ENCODE data around the gene CLCNKA. TPM values are rescaled to one million over a fixed set of nuclear protein-coding genes. Genes with fewer than 3 reads are reported as not detected.

CLCNKA gene
- total and polyA plus RNA-seq, 5 donors from 2014 or later = not detected

GRCh38 chr1:16064536-16065268 is 42.9 kb downstream of the CLCNKA start:
- Mint-ChIP-seq H3K4me3 (no peak overlapping the region), H3K27ac (peak overlapping the region in 2 of 3 donors; percentile 63 to 76), H3K36me3 (no peaks in the 10 kb centered on the region), H3K9me3 (no peaks in the 10 kb centered on the region), H3K27me3 (peaks cover 18% of the 10 kb centered on the region), H3K4me1 (peaks cover 0 to 5% (median 1%) of the 10 kb centered on the region in 4 donors)
- Histone ChIP-seq H3K4me1 (ENCODE audit: control insufficient read depth, insufficient read depth, low read length, poor library complexity, severe bottlenecking) (no peaks in the 10 kb centered on the region), H3K9me3 (ENCODE audit: control insufficient read depth in 2 of 2, low read length in 2 of 2) (no peaks in the 10 kb centered on the region), H3K27ac (ENCODE audit: insufficient read depth, low read length, poor library complexity, severe bottlenecking) (no peak overlapping the region), H3K27me3 (ENCODE audit: control insufficient read depth, insufficient read depth, low read length) (no peaks in the 10 kb centered on the region), H3K36me3 (ENCODE audit: control insufficient read depth, insufficient read depth, low read length) (no peaks in the 10 kb centered on the region), H3K4me3 (ENCODE audit: low read depth, low read length) (no peak overlapping the region)
- DNase-seq = no peak
- no peak for ATAC-seq (ENCODE audit: low read depth in 2 of 2)

GRCh38 chr1:16065269-16065576 is 43.4 kb downstream of the CLCNKA start:
- Mint-ChIP-seq H3K4me3 (no peak overlapping the region), H3K4me1 (peaks cover 0 to 10% (median 5%) of the 10 kb centered on the region in 4 donors), H3K27ac (peak overlapping the region in 2 of 3 donors; percentile 63 to 71), H3K36me3 (no peaks in the 10 kb centered on the region), H3K9me3 (no peaks in the 10 kb centered on the region), H3K27me3 (peaks cover 21% of the 10 kb centered on the region)
- Histone ChIP-seq H3K27ac (ENCODE audit: insufficient read depth, low read length, poor library complexity, severe bottlenecking) (no peak overlapping the region), H3K36me3 (ENCODE audit: control insufficient read depth, insufficient read depth, low read length) (no peaks in the 10 kb centered on the region), H3K4me3 (ENCODE audit: low read depth, low read length) (no peak overlapping the region), H3K9me3 (ENCODE audit: control insufficient read depth in 2 of 2, low read length in 2 of 2) (no peaks in the 10 kb centered on the region), H3K4me1 (ENCODE audit: control insufficient read depth, insufficient read depth, low read length, poor library complexity, severe bottlenecking) (peaks cover 4% of the 10 kb centered on the region), H3K27me3 (ENCODE audit: control insufficient read depth, insufficient read depth, low read length) (no peaks in the 10 kb centered on the region)
- ATAC-seq (ENCODE audit: low read depth in 2 of 2) (no peak), DNase-seq (no peak)

- ATAC-seq (ENCODE audit: low read depth in 2 of 2) (no peak), DNase-seq (no peak)
- H3K4me3 ChIP-seq (ENCODE audit: low read depth, low read length) = no peak overlapping the region
- Mint-ChIP-seq H3K36me3 (no peaks in the 10 kb centered on the region), H3K4me1 (peaks cover 0 to 20% (median 7%) of the 10 kb centered on the region in 4 donors), H3K27ac (no peak overlapping the region), H3K27me3 (peaks cover 26% of the 10 kb centered on the region), H3K9me3 (no peaks in the 10 kb centered on the region), H3K4me3 (peak overlapping the region in 1 of 4 donors; percentile 15)
- H3K27me3 ChIP-seq (ENCODE audit: control insufficient read depth, insufficient read depth, low read length) = no peaks in the 10 kb centered on the region
- H3K27ac ChIP-seq (ENCODE audit: insufficient read depth, low read length, poor library complexity, severe bottlenecking) = no peak overlapping the region
- H3K4me1 ChIP-seq (ENCODE audit: control insufficient read depth, insufficient read depth, low read length, poor library complexity, severe bottlenecking) = peaks cover 9% of the 10 kb centered on the region
- no peaks in the 10 kb centered on the region for H3K36me3 ChIP-seq (ENCODE audit: control insufficient read depth, insufficient read depth, low read length)
- H3K9me3 ChIP-seq (ENCODE audit: control insufficient read depth in 2 of 2, low read length in 2 of 2) = no peaks in the 10 kb centered on the region
These were observed 44.4 kb downstream of the CLCNKA start for GRCh38 chr1:16066245-16066644.

GRCh38 chr1:16067127-16067768 is 45.4 kb downstream of the CLCNKA start:
- H3K36me3 ChIP-seq (ENCODE audit: control insufficient read depth, insufficient read depth, low read length) = no peaks in the 10 kb centered on the region
- ATAC-seq (ENCODE audit: low read depth in 2 of 2) (no peak), DNase-seq (no peak)
- no peak overlapping the region for H3K4me3 Mint-ChIP-seq
- no peak overlapping the region for H3K27ac Mint-ChIP-seq
- H3K4me3 ChIP-seq (ENCODE audit: low read depth, low read length) = no peak overlapping the region
- no peaks in the 10 kb centered on the region for H3K9me3 Mint-ChIP-seq
- H3K27ac ChIP-seq (ENCODE audit: insufficient read depth, low read length, poor library complexity, severe bottlenecking) = no peak overlapping the region
- H3K27me3 Mint-ChIP-seq = peaks cover 32% of the 10 kb centered on the region
- H3K4me1 Mint-ChIP-seq = peaks cover 0 to 20% (median 9%) of the 10 kb centered on the region in 4 donors
- peaks cover 9% of the 10 kb centered on the region for H3K4me1 ChIP-seq (ENCODE audit: control insufficient read depth, insufficient read depth, low read length, poor library complexity, severe bottlenecking)
- no peaks in the 10 kb centered on the region for H3K27me3 ChIP-seq (ENCODE audit: control insufficient read depth, insufficient read depth, low read length)
- H3K9me3 ChIP-seq (ENCODE audit: control insufficient read depth in 2 of 2, low read length in 2 of 2) = no peaks in the 10 kb centered on the region
- no peaks in the 10 kb centered on the region for H3K36me3 Mint-ChIP-seq

- no peak for ATAC-seq (ENCODE audit: low read depth in 2 of 2)
These were observed 46.1 kb downstream of the CLCNKA start for GRCh38 chr1:16067933-16068332.

GRCh38 chr1:16068356-16069270 is 46.8 kb downstream of the CLCNKA start:
- Histone ChIP-seq H3K4me3 (ENCODE audit: low read depth, low read length) (no peak overlapping the region), H3K36me3 (ENCODE audit: control insufficient read depth, insufficient read depth, low read length) (no peaks in the 10 kb centered on the region), H3K27ac (ENCODE audit: insufficient read depth, low read length, poor library complexity, severe bottlenecking) (no peak overlapping the region), H3K4me1 (ENCODE audit: control insufficient read depth, insufficient read depth, low read length, poor library complexity, severe bottlenecking) (peaks cover 15% of the 10 kb centered on the region), H3K9me3 (ENCODE audit: control insufficient read depth in 2 of 2, low read length in 2 of 2) (no peaks in the 10 kb centered on the region), H3K27me3 (ENCODE audit: control insufficient read depth, insufficient read depth, low read length) (no peaks in the 10 kb centered on the region)
- Mint-ChIP-seq H3K4me1 (peaks cover 0 to 17% (median 9%) of the 10 kb centered on the region in 4 donors), H3K27ac (no peak overlapping the region), H3K4me3 (no peak overlapping the region), H3K36me3 (no peaks in the 10 kb centered on the region), H3K9me3 (no peaks in the 10 kb centered on the region), H3K27me3 (peaks cover 34% of the 10 kb centered on the region)
- ATAC-seq (ENCODE audit: low read depth in 2 of 2) = no peak
- no peak for DNase-seq

More at GRCh38 chr1:16067933-16068332, 46.1 kb downstream of the CLCNKA start:
- H3K4me1 ChIP-seq (ENCODE audit: control insufficient read depth, insufficient read depth, low read length, poor library complexity, severe bottlenecking) = peaks cover 12% of the 10 kb centered on the region
- Mint-ChIP-seq H3K4me1 (peaks cover 0 to 16% (median 9%) of the 10 kb centered on the region in 4 donors), H3K36me3 (no peaks in the 10 kb centered on the region), H3K4me3 (no peak overlapping the region), H3K27ac (no peak overlapping the region), H3K9me3 (no peaks in the 10 kb centered on the region), H3K27me3 (peaks cover 33% of the 10 kb centered on the region)
- H3K36me3 ChIP-seq (ENCODE audit: control insufficient read depth, insufficient read depth, low read length) = no peaks in the 10 kb centered on the region
- H3K4me3 ChIP-seq (ENCODE audit: low read depth, low read length) = no peak overlapping the region
- no peaks in the 10 kb centered on the region for H3K27me3 ChIP-seq (ENCODE audit: control insufficient read depth, insufficient read depth, low read length)
- H3K9me3 ChIP-seq (ENCODE audit: control insufficient read depth in 2 of 2, low read length in 2 of 2) = no peaks in the 10 kb centered on the region
- no peak for DNase-seq
- no peak overlapping the region for H3K27ac ChIP-seq (ENCODE audit: insufficient read depth, low read length, poor library complexity, severe bottlenecking)

GRCh38 chr1:16070640-16071355 is 49.0 kb downstream of the CLCNKA start:
- Histone ChIP-seq H3K4me3 (ENCODE audit: low read depth, low read length) (no peak overlapping the region), H3K9me3 (ENCODE audit: control insufficient read depth in 2 of 2, low read length in 2 of 2) (no peaks in the 10 kb centered on the region), H3K4me1 (ENCODE audit: control insufficient read depth, insufficient read depth, low read length, poor library complexity, severe bottlenecking) (peaks cover 18% of the 10 kb centered on the region), H3K27me3 (ENCODE audit: control insufficient read depth, insufficient read depth, low read length) (peaks cover 6% of the 10 kb centered on the region), H3K27ac (ENCODE audit: insufficient read depth, low read length, poor library complexity, severe bottlenecking) (no peak overlapping the region), H3K36me3 (ENCODE audit: control insufficient read depth, insufficient read depth, low read length) (no peaks in the 10 kb centered on the region)
- Mint-ChIP-seq H3K27ac (no peak overlapping the region), H3K4me3 (no peak overlapping the region), H3K4me1 (peaks cover 0 to 27% (median 15%) of the 10 kb centered on the region in 4 donors), H3K27me3 (peaks cover 43% of the 10 kb centered on the region), H3K36me3 (no peaks in the 10 kb centered on the region), H3K9me3 (peaks cover 0 to 3% (median 0%) of the 10 kb centered on the region in 7 donors)
- no peak for ATAC-seq (ENCODE audit: low read depth in 2 of 2)
- no peak for DNase-seq
